Right ventricle myocardium superior (tissue), 1 donor: Measurements from ENCODE around the gene TMEM37. TPM values are rescaled to one million over a fixed set of nuclear protein-coding genes. Genes with fewer than 3 reads are reported as not detected.

ENCODE experiments used
- ATAC-seq: fragments of 200-7000 bp; cut with Tn5 transposase; one replicate; pipeline ENCODE4 v1.9.1; 2020; ENCODE audit warnings: mild to moderate bottlenecking; ENCODE audit not compliant: poor library complexity
- DNase-seq: peaks from one replicate; pipeline ENCODE4 v3.0.0-alpha.2; 2020
- intact Hi-C: fragments of 100-400 bp; cut with DNase I; formaldehyde crosslinking; loops from one replicate; pipeline ENCODE4 v1.11.2; 2022
- total RNA-seq: library from RNA; stranded (reverse); fragmentation: NEBNext Ultra II Directional; extraction: Animal tissue kit (Norgen Biotek cat#: 25700); gene quantifications from one replicate; pipeline ENCODE4 v1.2.1, GENCODE V29; 2021
- donor health status: DM: no; HTN: yes; CAD: no; lungs with severe emphysema.

Gene TMEM37
- total RNA-seq, 1 donor from 2014 or later: 2.8 TPM

- intact Hi-C loops: no loop called here
- ATAC-seq (no peak), DNase-seq (no peak)
Observed at GRCh38 chr2:119415630-119416029, 16.0 kb upstream of the TMEM37 start.

GRCh38 chr2:119416299-119416923 is 15.2 kb upstream of the TMEM37 start:
- ATAC-seq: no peak
- DNase-seq: no peak
- intact Hi-C loops: no loop called here

- intact Hi-C loops: no loop called here
- ATAC-seq (no peak), DNase-seq (no peak)
Observed at GRCh38 chr2:119417908-119418307, 13.7 kb upstream of the TMEM37 start.

GRCh38 chr2:119419065-119419464 is 12.6 kb upstream of the TMEM37 start:
- DNase-seq (no peak), ATAC-seq (no peak)
- intact Hi-C loops: no loop called here

- intact Hi-C loops: no loop called here
- ATAC-seq (no peak), DNase-seq (no peak)
Observed at GRCh38 chr2:119419803-119420508, 11.7 kb upstream of the TMEM37 start.

- intact Hi-C loops: no loop called here
- DNase-seq (no peak), ATAC-seq (no peak)
Observed at GRCh38 chr2:119421304-119421703, 10.3 kb upstream of the TMEM37 start.

- DNase-seq (no peak), ATAC-seq (no peak)
- intact Hi-C loops: no loop called here
Observed at GRCh38 chr2:119421741-119422140, 9.9 kb upstream of the TMEM37 start.

GRCh38 chr2:119422360-119423107 is 9.1 kb upstream of the TMEM37 start:
- no peak for ATAC-seq
- no peak for DNase-seq
- intact Hi-C loops: no loop called here

- intact Hi-C loops: no loop called here
- ATAC-seq (no peak), DNase-seq (no peak)
Observed at GRCh38 chr2:119423108-119423444, 8.6 kb upstream of the TMEM37 start.

GRCh38 chr2:119423811-119424210 is 7.8 kb upstream of the TMEM37 start:
- no peak for DNase-seq
- intact Hi-C loops: no loop called here
- ATAC-seq: no peak

- DNase-seq (no peak), ATAC-seq (no peak)
- intact Hi-C loops: no loop called here
Observed at GRCh38 chr2:119424284-119425118, 7.2 kb upstream of the TMEM37 start.

- ATAC-seq: no peak
- intact Hi-C loops: no loop called here
- no peak for DNase-seq
Observed at GRCh38 chr2:119425119-119425405, 6.6 kb upstream of the TMEM37 start.

GRCh38 chr2:119425620-119426395 is 5.8 kb upstream of the TMEM37 start:
- intact Hi-C loops: no loop called here
- ATAC-seq: peak; percentile 38

GRCh38 chr2:119426396-119426675 is 5.3 kb upstream of the TMEM37 start:
- DNase-seq (no peak), ATAC-seq (no peak)
- intact Hi-C loops: no loop called here

More at GRCh38 chr2:119425620-119426395, 5.8 kb upstream of the TMEM37 start:
- no peak for DNase-seq

- ATAC-seq (peak; percentile 30), DNase-seq (peak; percentile 62)
- intact Hi-C loops: no loop called here
Observed at GRCh38 chr2:119426801-119427395, 4.8 kb upstream of the TMEM37 start.

GRCh38 chr2:119427756-119428155 is 3.9 kb upstream of the TMEM37 start:
- intact Hi-C loops: no loop called here
- DNase-seq (no peak), ATAC-seq (no peak)

GRCh38 chr2:119428488-119429224 is 3.0 kb upstream of the TMEM37 start:
- intact Hi-C loops: no loop called here
- no peak for DNase-seq
- peak; percentile 5 for ATAC-seq
